BLaER1 treated with 17β-estradiol and CSF1 and Interleukin-3, amounts not matched to agents 10 nM and 100 nM (cell line): ENCODE measurements around the gene TFAP2C.

ENCODE experiments used
- H3K27ac ChIP-seq, 11 experiments: shearing (Covaris generic); formaldehyde crosslinking; 2 replicates each; pipeline ENCODE4 v1.8.1; 2022
- H3K27me3 ChIP-seq, 11 experiments: shearing (Covaris generic); formaldehyde crosslinking; 2 replicates each; pipeline ENCODE4 v1.8.1; 2022
- H3K36me3 ChIP-seq, 11 experiments: shearing (Covaris generic); formaldehyde crosslinking; 2 replicates each; pipeline ENCODE4 v1.8.1; 2022
- H3K4me1 ChIP-seq, 10 experiments: shearing (Covaris generic); formaldehyde crosslinking; 2 replicates each; pipeline ENCODE4 v1.8.1; 2022
- H3K4me2 ChIP-seq, 11 experiments: shearing (Covaris generic); formaldehyde crosslinking; 2 replicates each; pipeline ENCODE4 v1.8.1; 2022
- H3K4me3 ChIP-seq, 10 experiments: shearing (Covaris generic); formaldehyde crosslinking; 2 replicates each; pipeline ENCODE4 v1.8.1; 2022
- H3K9ac ChIP-seq, 11 experiments: shearing (Covaris generic); formaldehyde crosslinking; 2 replicates each; pipeline ENCODE4 v1.8.1; 2022
- H3K9me3 ChIP-seq, 11 experiments: shearing (Covaris generic); formaldehyde crosslinking; replicated peaks in 1 of 11; 2 replicates each; pipeline ENCODE4 v1.8.1; 2022
- H4K20me1 ChIP-seq, 11 experiments: shearing (Covaris generic); formaldehyde crosslinking; 2 replicates each; pipeline ENCODE4 v1.8.1; 2022
- Cebpa-rat ChIP-seq, 11 experiments: shearing (Covaris generic); IDR thresholded peaks; 2 replicates each; pipeline ENCODE4 v1.8.1; 2022

TFAP2C gene

GRCh38 chr20:56628873-56629463, at the start of gene TFAP2C:
TSS of gene TFAP2C (plus strand) at chr20:56629306. CDS start at chr20:56629545, 239 bp downstream.
- Histone ChIP-seq H3K36me3 (no peaks in the 10 kb centered on the region), H3K4me2 (peak within 1 kb of the TSS; percentile 65 to 89 (median 76)), H3K9me3 (peaks cover 16 to 47% (median 33%) of the 10 kb centered on the region in 11 experiments; a peak in 21 of 22 replicates), H3K27me3 (peaks cover 100% of the 10 kb centered on the region in 11 experiments), H3K9ac (peak within 1 kb of the TSS in 4 of 11 experiments; percentile 2 to 63 (median 33); a peak in 4 of 22 replicates), H3K4me1 (peaks cover 13 to 38% (median 27%) of the 10 kb centered on the region in 10 experiments; a peak in 16 of 20 replicates), H3K4me3 (peak within 1 kb of the TSS; percentile 43 to 66 (median 56); a peak in 19 of 20 replicates), H3K27ac (no peak within 1 kb of the TSS; a peak in 1 of 22 replicates), H4K20me1 (peaks cover 0 to 76% (median 59%) of the 10 kb centered on the region in 11 experiments; a peak in 19 of 22 replicates)
- TF ChIP-seq Cebpa-rat (IDR thresholded peaks at IDR 0.05), result no peak

DNA sequence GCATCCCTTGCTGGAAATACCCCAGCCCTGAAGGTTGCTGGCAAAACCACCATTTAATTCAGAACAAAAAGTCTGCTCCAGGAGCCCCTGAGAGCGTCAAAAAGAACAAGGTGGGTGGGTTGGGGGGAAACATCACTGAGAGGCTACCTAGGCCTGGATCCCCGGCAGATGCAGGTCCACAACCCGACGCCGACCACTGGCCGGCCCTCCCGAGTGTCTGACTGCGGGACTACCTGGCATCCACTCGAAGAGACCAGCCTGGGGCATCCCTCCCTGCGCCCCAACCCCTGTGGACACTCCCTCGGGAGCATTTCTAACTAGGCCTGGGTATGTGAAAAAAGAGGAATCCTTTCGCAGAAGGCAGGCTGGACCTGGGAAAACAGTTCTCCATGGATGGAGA, 48.9 kb upstream of the TFAP2C start:
- TF ChIP-seq Cebpa-rat (IDR thresholded peaks at IDR 0.05), result no peak
- no peaks in the 10 kb centered on the region for H3K36me3 ChIP-seq

DNA sequence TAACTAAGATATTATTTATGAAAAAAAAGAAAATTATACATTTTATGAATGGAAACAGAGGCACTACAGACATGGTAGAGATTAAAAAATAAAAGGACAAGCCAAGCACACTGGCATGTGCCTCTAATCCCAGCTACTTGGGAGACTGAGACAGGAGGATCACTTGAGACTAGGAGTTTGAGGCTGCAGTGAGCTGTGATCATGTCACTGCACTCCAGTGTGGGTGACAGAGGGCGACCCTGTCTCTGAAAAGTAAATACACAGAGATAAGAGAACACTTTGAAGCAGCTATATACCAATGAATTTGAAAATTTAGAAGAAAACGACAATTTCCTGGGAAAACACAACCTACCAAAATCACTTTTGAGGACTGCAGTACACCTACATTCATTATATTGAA, 47.4 kb upstream of the TFAP2C start:
- no peaks in the 10 kb centered on the region for H3K36me3 ChIP-seq
- H3K9me3 ChIP-seq, result no peaks in the 10 kb centered on the region
- H3K27ac ChIP-seq, result no peak overlapping the region
- no peaks in the 10 kb centered on the region for H3K27me3 ChIP-seq
- no peak overlapping the region for H3K4me3 ChIP-seq
- H4K20me1 ChIP-seq, result no peaks in the 10 kb centered on the region
- no peak overlapping the region for H3K9ac ChIP-seq
- peak overlapping the region in 2 of 11 experiments; percentile 58 to 66; a peak in 2 of 22 replicates for H3K4me2 ChIP-seq
- H3K4me1 ChIP-seq, result peaks cover 0 to 16% (median 12%) of the 10 kb centered on the region in 10 experiments; a peak in 14 of 20 replicates
- TF ChIP-seq Cebpa-rat (IDR thresholded peaks at IDR 0.05), result no peak

More for the DNA sequence above, 48.9 kb upstream of the TFAP2C start:
- Histone ChIP-seq H3K4me1 (peaks cover 0 to 16% (median 12%) of the 10 kb centered on the region in 10 experiments; a peak in 14 of 20 replicates), H3K9me3 (no peaks in the 10 kb centered on the region), H4K20me1 (no peaks in the 10 kb centered on the region), H3K27me3 (no peaks in the 10 kb centered on the region), H3K4me3 (no peak overlapping the region), H3K27ac (no peak overlapping the region), H3K4me2 (no peak overlapping the region), H3K9ac (no peak overlapping the region)

DNA sequence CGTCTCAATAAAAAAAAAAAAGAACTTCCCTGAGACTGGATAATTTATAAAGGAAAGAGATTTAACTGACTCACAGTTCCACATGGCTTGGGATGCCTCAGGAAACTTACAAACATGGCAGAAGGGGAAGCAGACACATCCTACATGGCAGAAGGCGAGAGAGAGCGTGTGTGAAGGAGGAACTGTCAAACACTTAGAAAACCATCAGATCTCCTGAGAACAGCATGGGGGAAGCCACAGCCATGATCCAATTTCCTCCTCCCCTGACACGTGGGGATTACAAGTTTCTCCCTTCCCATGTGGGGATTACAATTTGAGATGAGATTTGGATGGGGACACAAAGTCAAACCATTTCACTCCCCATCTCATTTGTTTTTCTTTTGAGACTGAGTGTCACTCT, 46.6 kb upstream of the TFAP2C start:
- H3K27me3 ChIP-seq, result no peaks in the 10 kb centered on the region

GRCh38 chr20:56584916-56585315, 44.2 kb upstream of the TFAP2C start:
- Histone ChIP-seq H3K4me3 (no peak overlapping the region), H3K9ac (no peak overlapping the region), H3K27me3 (no peaks in the 10 kb centered on the region), H3K4me2 (no peak overlapping the region), H4K20me1 (no peaks in the 10 kb centered on the region), H3K4me1 (peaks cover 0 to 16% (median 12%) of the 10 kb centered on the region in 10 experiments; a peak in 14 of 20 replicates), H3K27ac (no peak overlapping the region), H3K36me3 (no peaks in the 10 kb centered on the region), H3K9me3 (no peaks in the 10 kb centered on the region)
- TF ChIP-seq Cebpa-rat (IDR thresholded peaks at IDR 0.05), result no peak

More for the DNA sequence above, 46.6 kb upstream of the TFAP2C start:
- peak overlapping the region in 5 of 11 experiments; percentile 15 to 39 (median 30); a peak in 6 of 22 replicates for H3K27ac ChIP-seq
- peaks cover 0 to 16% (median 12%) of the 10 kb centered on the region in 10 experiments; a peak in 14 of 20 replicates for H3K4me1 ChIP-seq
- no peak overlapping the region for H3K9ac ChIP-seq
- H4K20me1 ChIP-seq, result no peaks in the 10 kb centered on the region
- peak overlapping the region in 10 of 11 experiments; percentile 2 to 66 (median 44); a peak in 18 of 22 replicates for H3K4me2 ChIP-seq
- H3K4me3 ChIP-seq, result no peak overlapping the region
- H3K36me3 ChIP-seq, result no peaks in the 10 kb centered on the region
- no peak for TF ChIP-seq Cebpa-rat (IDR thresholded peaks at IDR 0.05)
- no peaks in the 10 kb centered on the region for H3K9me3 ChIP-seq

DNA sequence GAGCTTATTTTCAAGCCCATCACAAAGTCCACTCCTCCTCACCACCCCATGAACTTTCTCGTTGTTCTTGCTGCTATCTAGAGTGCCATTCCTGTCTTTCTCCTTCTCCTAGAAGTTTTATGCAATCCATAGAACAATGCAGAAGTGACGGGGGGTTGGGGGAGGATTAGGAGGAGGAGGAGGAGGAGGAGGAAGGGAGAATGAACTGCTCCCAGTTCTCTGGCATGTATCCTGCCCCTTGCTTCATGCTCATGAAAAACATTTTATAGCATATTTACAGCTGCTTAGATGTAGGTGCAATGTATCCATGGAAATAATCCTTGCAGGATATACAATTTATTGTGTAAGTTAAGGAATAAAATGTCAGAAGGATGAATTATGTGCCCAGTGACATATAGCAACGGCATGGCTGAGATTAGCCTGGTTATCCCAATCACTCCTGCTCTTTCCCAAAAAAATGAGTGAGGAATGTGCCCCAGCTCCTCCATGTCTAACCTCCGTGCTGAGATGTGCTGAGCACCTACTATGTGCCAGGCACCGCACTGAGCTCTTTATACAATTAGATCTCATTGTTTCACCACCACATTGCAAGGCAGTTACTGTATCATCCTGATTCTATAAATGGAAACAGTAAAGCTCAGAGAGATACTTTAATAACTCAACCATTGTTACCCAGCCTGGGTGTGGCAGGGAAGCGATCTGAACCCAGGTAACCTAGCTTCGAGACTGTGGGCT, 41.6 kb upstream of the TFAP2C start:
- Histone ChIP-seq H4K20me1 (no peaks in the 10 kb centered on the region), H3K4me2 (no peak overlapping the region), H3K4me3 (no peak overlapping the region), H3K36me3 (no peaks in the 10 kb centered on the region), H3K9me3 (no peaks in the 10 kb centered on the region), H3K4me1 (peaks cover 0 to 10% (median 8%) of the 10 kb centered on the region in 10 experiments; a peak in 14 of 20 replicates), H3K9ac (no peak overlapping the region), H3K27ac (no peak overlapping the region), H3K27me3 (no peaks in the 10 kb centered on the region)
- TF ChIP-seq Cebpa-rat (IDR thresholded peaks at IDR 0.05), result no peak

- Histone ChIP-seq H3K9me3 (no peaks in the 10 kb centered on the region), H3K4me1 (no peaks in the 10 kb centered on the region)
Observed at GRCh38 chr20:56588996-56589395, 40.1 kb upstream of the TFAP2C start.

DNA sequence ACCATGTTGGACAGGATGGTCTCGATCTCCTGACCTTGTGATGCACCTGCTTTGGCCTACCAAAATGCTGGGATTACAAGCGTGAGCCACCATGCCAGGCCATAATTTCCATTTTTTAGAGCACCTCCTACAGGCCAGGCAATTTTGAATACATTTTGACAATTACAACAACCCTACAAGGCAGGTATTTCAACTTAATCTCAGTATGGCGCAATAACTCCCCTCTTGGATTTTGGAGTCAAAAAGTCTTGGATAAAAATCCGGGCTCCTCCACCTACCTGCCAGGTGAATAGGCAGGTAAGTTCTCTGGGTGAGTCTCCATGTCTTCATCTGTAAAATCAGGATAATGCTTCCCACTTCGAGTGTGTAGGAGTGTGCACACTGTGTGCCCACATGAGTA, 39.5 kb upstream of the TFAP2C start:
- H3K4me2 ChIP-seq, result no peak overlapping the region

More at GRCh38 chr20:56588996-56589395, 40.1 kb upstream of the TFAP2C start:
- Histone ChIP-seq H3K36me3 (no peaks in the 10 kb centered on the region), H4K20me1 (no peaks in the 10 kb centered on the region), H3K9ac (no peak overlapping the region), H3K27me3 (no peaks in the 10 kb centered on the region), H3K27ac (no peak overlapping the region), H3K4me3 (no peak overlapping the region), H3K4me2 (no peak overlapping the region)
- TF ChIP-seq Cebpa-rat (IDR thresholded peaks at IDR 0.05), result no peak

GRCh38 chr20:56590888-56591287, 38.2 kb upstream of the TFAP2C start:
- Histone ChIP-seq H3K27ac (no peak overlapping the region), H3K9ac (no peak overlapping the region), H3K36me3 (no peaks in the 10 kb centered on the region), H3K9me3 (no peaks in the 10 kb centered on the region), H3K4me2 (no peak overlapping the region), H3K4me3 (no peak overlapping the region), H4K20me1 (no peaks in the 10 kb centered on the region), H3K27me3 (no peaks in the 10 kb centered on the region), H3K4me1 (no peaks in the 10 kb centered on the region)
- TF ChIP-seq Cebpa-rat (IDR thresholded peaks at IDR 0.05), result no peak

More for the DNA sequence above, 39.5 kb upstream of the TFAP2C start:
- no peaks in the 10 kb centered on the region for H4K20me1 ChIP-seq
- no peaks in the 10 kb centered on the region for H3K36me3 ChIP-seq
- no peak overlapping the region for H3K27ac ChIP-seq
- H3K27me3 ChIP-seq, result no peaks in the 10 kb centered on the region
- H3K9me3 ChIP-seq, result no peaks in the 10 kb centered on the region
- peak in 4 of 11 experiments; percentile 27 to 72 (median 42); a peak in 3 of 22 replicates for TF ChIP-seq Cebpa-rat (IDR thresholded peaks at IDR 0.05)
- no peaks in the 10 kb centered on the region for H3K4me1 ChIP-seq
- no peak overlapping the region for H3K9ac ChIP-seq
- no peak overlapping the region for H3K4me3 ChIP-seq
